GM12873 (cell line): ENCODE results near the gene AK8.

ENCODE experiments used
- CTCF ChIP-seq: IDR thresholded peaks from 2 replicates; pipeline ENCODE4 v1.5.1; 2012; ENCODE audit warnings: low read depth, mild to moderate bottlenecking, moderate library complexity, low read length, control low read depth; ENCODE audit not compliant: insufficient read depth; ENCODE audit errors: missing control alignments

Gene AK8

GRCh38 chr9:132885720-132886333 is 7.7 kb upstream of the AK8 start:
- no peak for TF ChIP-seq CTCF

GRCh38 chr9:132883349-132884294 is 5.5 kb upstream of the AK8 start:
- no peak for TF ChIP-seq CTCF

GRCh38 chr9:132882616-132883015 is 4.5 kb upstream of the AK8 start:
- no peak for TF ChIP-seq CTCF

GRCh38 chr9:132881826-132882225 is 3.7 kb upstream of the AK8 start:
- no peak for TF ChIP-seq CTCF

GRCh38 chr9:132880324-132880661 is 2.2 kb upstream of the AK8 start:
- no peak for TF ChIP-seq CTCF

- TF ChIP-seq CTCF: no peak
Observed at GRCh38 chr9:132879457-132880323, 1.6 kb upstream of the AK8 start.

- no peak for TF ChIP-seq CTCF
Observed at GRCh38 chr9:132878695-132879456, 792 bp upstream of the AK8 start, which contains the start of gene SPACA9. Gene SPACA9, plus strand, starts transcription at chr9:132878898. Its CDS starts 5,050 bp downstream, at chr9:132883948.
